Activated CD8-positive, alpha-beta T cell treated with anti-CD3 and anti-CD28 coated beads for 36 hours (primary cell): Measurements from ENCODE around the gene MARF1. TPM values are rescaled to one million over a fixed set of nuclear protein-coding genes. Genes with fewer than 3 reads are reported as not detected.

Source experiments
- ATAC-seq: fragments of 200-7000 bp; cut with Tn5 transposase; one replicate; pipeline ENCODE4 v1.10.0; 2021; ENCODE audit warnings: mild to moderate bottlenecking, moderate library complexity
- CTCF ChIA-PET: fragments of 350-600 bp; sonication (Branson Sonifier 250); formaldehyde crosslinking; loops from one replicate; lab custom pipeline; 2021; ENCODE audit warnings: antibody characterized with exemption; lab: Charles Lee
- POLR2A ChIA-PET: fragments of 350-600 bp; sonication (Branson Sonifier 250); formaldehyde crosslinking; loops from one replicate; lab custom pipeline; 2021; ENCODE audit warnings: antibody characterized with exemption; lab: Charles Lee
- DNase-seq: peaks from one replicate; pipeline ENCODE4 v3.0.0-alpha.2; 2020
- H3K27ac Mint-ChIP-seq: one replicate; pipeline ENCODE4 v1.8.0; 2021; ENCODE audit warnings: mild to moderate bottlenecking, mixed read lengths
- H3K27me3 Mint-ChIP-seq: one replicate; pipeline ENCODE4 v1.8.0; 2021; ENCODE audit warnings: mixed read lengths
- H3K36me3 Mint-ChIP-seq: one replicate; pipeline ENCODE4 v1.8.0; 2021; ENCODE audit warnings: low read depth, mixed read lengths
- H3K4me1 Mint-ChIP-seq: one replicate; pipeline ENCODE4 v1.8.0; 2021; ENCODE audit warnings: low read depth, mixed read lengths
- H3K4me3 Mint-ChIP-seq: one replicate; pipeline ENCODE4 v1.8.0; 2021; ENCODE audit warnings: mild to moderate bottlenecking, moderate library complexity, mixed read lengths
- H3K9me3 Mint-ChIP-seq: one replicate; pipeline ENCODE4 v1.8.0; 2021; ENCODE audit warnings: mixed read lengths
- intact Hi-C: fragments of 100-400 bp; cut with micrococcal nuclease; formaldehyde crosslinking; loops from one replicate; pipeline ENCODE4 v1.10.0; 2022
- total RNA-seq, 2 experiments: library from RNA; stranded (reverse); gene quantifications; one replicate each; pipeline ENCODE4 v1.2.3, GENCODE V29; 2021
- TF ChIP-seq, protein P1 (sequence below): fragments of 200-600 bp; IDR thresholded peaks from one replicate; pipeline ENCODE4 v1.8.0; 2022; ENCODE audit warnings: antibody characterized with exemption, mild to moderate bottlenecking

MARF1 gene
- total RNA-seq, 2 experiments from 2014 or later, result 55.7 to 56.0 TPM

DNA sequence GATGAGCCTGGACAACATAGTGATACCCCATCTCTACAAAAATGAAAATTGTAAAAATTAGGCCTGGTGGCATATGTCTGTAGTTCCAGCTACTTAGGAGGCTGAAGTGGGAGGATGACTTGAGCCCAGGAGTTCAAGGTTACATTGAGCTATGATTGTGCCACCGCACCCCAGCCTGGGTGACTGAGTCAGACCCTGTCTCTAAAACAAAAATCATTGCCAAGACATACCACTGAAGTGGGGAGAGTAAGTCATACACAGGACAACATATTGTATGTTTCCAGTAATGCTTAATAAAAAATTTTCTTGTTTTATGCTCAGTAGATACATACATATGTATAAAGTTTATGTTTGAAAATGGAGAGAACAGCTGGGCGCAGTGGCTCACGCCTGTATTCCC, 46.3 kb upstream of the MARF1 start:
- DNase-seq, result no peak
- POLR2A ChIA-PET, result no interaction called here
- H3K27me3 Mint-ChIP-seq, result no peaks in the 10 kb centered on the region
- intact Hi-C loops, result no loop called here
- no peaks in the 10 kb centered on the region for H3K4me1 Mint-ChIP-seq
- no peak overlapping the region for H3K27ac Mint-ChIP-seq
- TF ChIP-seq, protein P1, sequence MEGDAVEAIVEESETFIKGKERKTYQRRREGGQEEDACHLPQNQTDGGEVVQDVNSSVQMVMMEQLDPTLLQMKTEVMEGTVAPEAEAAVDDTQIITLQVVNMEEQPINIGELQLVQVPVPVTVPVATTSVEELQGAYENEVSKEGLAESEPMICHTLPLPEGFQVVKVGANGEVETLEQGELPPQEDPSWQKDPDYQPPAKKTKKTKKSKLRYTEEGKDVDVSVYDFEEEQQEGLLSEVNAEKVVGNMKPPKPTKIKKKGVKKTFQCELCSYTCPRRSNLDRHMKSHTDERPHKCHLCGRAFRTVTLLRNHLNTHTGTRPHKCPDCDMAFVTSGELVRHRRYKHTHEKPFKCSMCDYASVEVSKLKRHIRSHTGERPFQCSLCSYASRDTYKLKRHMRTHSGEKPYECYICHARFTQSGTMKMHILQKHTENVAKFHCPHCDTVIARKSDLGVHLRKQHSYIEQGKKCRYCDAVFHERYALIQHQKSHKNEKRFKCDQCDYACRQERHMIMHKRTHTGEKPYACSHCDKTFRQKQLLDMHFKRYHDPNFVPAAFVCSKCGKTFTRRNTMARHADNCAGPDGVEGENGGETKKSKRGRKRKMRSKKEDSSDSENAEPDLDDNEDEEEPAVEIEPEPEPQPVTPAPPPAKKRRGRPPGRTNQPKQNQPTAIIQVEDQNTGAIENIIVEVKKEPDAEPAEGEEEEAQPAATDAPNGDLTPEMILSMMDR, result no peak
- no peaks in the 10 kb centered on the region for H3K9me3 Mint-ChIP-seq
- no peak overlapping the region for H3K4me3 Mint-ChIP-seq
- CTCF ChIA-PET, result no interaction called here
- ATAC-seq, result no peak
- peaks cover 46% of the 10 kb centered on the region for H3K36me3 Mint-ChIP-seq

GRCh38 chr16:15686287-15686686, 43.3 kb upstream of the MARF1 start:
- DNase-seq, result no peak
- no peak overlapping the region for H3K27ac Mint-ChIP-seq
- CTCF ChIA-PET, result interaction anchor here (2.4 kb wide), 1 partner anchor 18 kb away, joined by 9 read pairs; no protein-coding TSS in a partner anchor
- H3K36me3 Mint-ChIP-seq, result peaks cover 42% of the 10 kb centered on the region
- no peak for ATAC-seq
- POLR2A ChIA-PET, result interaction anchor here (1.2 kb wide), 1 partner anchor 17 kb away, joined by 4 read pairs; no protein-coding TSS in a partner anchor
- no peaks in the 10 kb centered on the region for H3K27me3 Mint-ChIP-seq
- intact Hi-C loops, result no loop called here
- peaks cover 6% of the 10 kb centered on the region for H3K4me1 Mint-ChIP-seq
- TF ChIP-seq, protein P1, result no peak
- no peaks in the 10 kb centered on the region for H3K9me3 Mint-ChIP-seq
- H3K4me3 Mint-ChIP-seq, result no peak overlapping the region

DNA sequence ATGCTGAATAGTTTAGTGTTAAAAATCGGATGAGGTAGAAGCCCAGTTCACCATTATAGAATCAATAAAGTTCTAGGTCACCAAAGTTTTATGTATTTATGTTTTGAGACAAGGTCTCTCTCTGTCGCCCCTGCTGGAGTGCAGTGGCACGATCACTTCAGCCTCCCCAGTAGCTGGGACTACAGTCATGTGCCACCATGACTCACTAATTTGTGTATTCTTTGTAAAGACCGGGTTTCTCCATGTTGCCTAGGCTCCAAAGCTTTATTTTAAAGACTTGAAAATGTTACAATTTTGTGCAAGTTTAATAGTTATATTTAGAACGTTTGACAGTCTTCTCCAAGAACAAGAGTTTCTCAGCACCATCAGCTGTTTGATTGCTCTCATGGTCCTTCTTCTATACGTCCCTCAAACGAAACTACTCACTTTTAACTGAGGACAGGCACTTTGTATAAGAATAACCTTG, 39.2 kb upstream of the MARF1 start:
- TF ChIP-seq, protein P1, result peak; percentile 56
- ChIA-PET POLR2A (interaction anchor here (1.0 kb wide), 1 partner anchor 16 kb away, joined by 3 read pairs; no protein-coding TSS in a partner anchor), CTCF (interaction anchor here (0.6 to 2.0 kb wide), 11 partner anchors 8 to 46 kb away, joined by 3 to 8 read pairs (median 3); partner anchors contain the start of gene MARF1)
- ATAC-seq (peak; percentile 95), DNase-seq (peak; percentile 69)
- intact Hi-C loops, result no loop called here
- Mint-ChIP-seq H3K9me3 (no peaks in the 10 kb centered on the region), H3K36me3 (peaks cover 40% of the 10 kb centered on the region), H3K4me3 (no peak overlapping the region), H3K4me1 (peaks cover 10% of the 10 kb centered on the region), H3K27me3 (no peaks in the 10 kb centered on the region), H3K27ac (no peak overlapping the region)

- ATAC-seq, result no peak
- POLR2A ChIA-PET, result interaction anchor here (1.5 kb wide), 1 partner anchor 10 kb away, joined by 3 read pairs; no protein-coding TSS in a partner anchor
Observed at GRCh38 chr16:15677447-15677846, 34.5 kb upstream of the MARF1 start.

DNA sequence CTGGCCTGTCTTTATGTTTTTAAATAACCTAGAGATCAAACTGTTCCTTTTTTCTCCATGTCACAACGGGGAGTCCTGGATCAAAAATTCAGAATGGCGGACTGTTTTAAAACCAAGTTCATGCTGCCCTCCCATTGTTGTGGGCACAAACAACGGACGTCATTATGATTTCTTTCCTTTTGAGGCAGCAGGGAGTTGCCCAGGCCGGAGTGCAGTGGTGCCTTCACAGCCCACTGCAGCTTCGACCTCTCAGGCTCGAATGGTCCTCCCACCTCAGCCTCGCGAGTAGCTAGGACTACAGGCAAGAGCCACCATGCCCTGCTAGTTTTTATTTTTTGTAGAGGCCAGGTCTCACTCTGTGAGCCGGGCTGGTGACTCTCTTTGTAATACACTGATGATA, 33.6 kb upstream of the MARF1 start:
- Mint-ChIP-seq H3K4me3 (no peak overlapping the region), H3K4me1 (peaks cover 38% of the 10 kb centered on the region), H3K9me3 (no peaks in the 10 kb centered on the region), H3K27me3 (no peaks in the 10 kb centered on the region), H3K27ac (peak overlapping the region; percentile 73), H3K36me3 (peaks cover 49% of the 10 kb centered on the region)
- no peak for ATAC-seq
- TF ChIP-seq, protein P1, result no peak
- DNase-seq, result no peak
- intact Hi-C loops, result no loop called here
- ChIA-PET CTCF (no interaction called here), POLR2A (no interaction called here)

More at GRCh38 chr16:15677447-15677846, 34.5 kb upstream of the MARF1 start:
- no peaks in the 10 kb centered on the region for H3K27me3 Mint-ChIP-seq
- CTCF ChIA-PET, result no interaction called here
- H3K36me3 Mint-ChIP-seq, result peaks cover 53% of the 10 kb centered on the region
- TF ChIP-seq, protein P1, result no peak
- peaks cover 35% of the 10 kb centered on the region for H3K4me1 Mint-ChIP-seq
- no peaks in the 10 kb centered on the region for H3K9me3 Mint-ChIP-seq
- H3K27ac Mint-ChIP-seq, result no peak overlapping the region
- intact Hi-C loops, result no loop called here
- no peak overlapping the region for H3K4me3 Mint-ChIP-seq
- DNase-seq, result no peak
